GM23338 (cell line): ENCODE measurements around the gene MAPK11. TPM values are rescaled to one million over a fixed set of nuclear protein-coding genes. Genes with fewer than 3 reads are reported as not detected.

Experiments
- ATAC-seq: fragments of 200-7000 bp; cut with Tn5 transposase; 3 replicates; pipeline ENCODE4 v1.9.1; 2020
- DNase-seq: peaks from one replicate; pipeline ENCODE4 v3.0.0-alpha.2; 2015; ENCODE audit warnings: low spot score
- H2AFZ ChIP-seq: fragments of 200-600 bp; sonication (generic); 2 replicates; pipeline ENCODE4 v1.8.0; 2016; ENCODE audit warnings: antibody characterized with exemption, mild to moderate bottlenecking, moderate library complexity
- H3F3A ChIP-seq: fragments of 200-600 bp; sonication (generic); replicated peaks from 2 replicates; pipeline ENCODE4 v1.8.0; 2017; ENCODE audit warnings: antibody characterized with exemption, mixed run types, low read depth
- H3K27ac ChIP-seq: fragments of 200-600 bp; sonication (generic); 2 replicates; pipeline ENCODE4 v1.6.1; 2016; ENCODE audit warnings: low read depth
- H3K27me3 ChIP-seq: fragments of 200-600 bp; sonication (generic); 2 replicates; pipeline ENCODE4 v1.8.0; 2016; ENCODE audit warnings: mild to moderate bottlenecking, mixed run types, moderate library complexity; ENCODE audit not compliant: insufficient read depth
- H3K36me3 ChIP-seq: fragments of 200-600 bp; sonication (generic); 2 replicates; pipeline ENCODE4 v1.8.0; 2016; ENCODE audit warnings: mild to moderate bottlenecking; ENCODE audit not compliant: insufficient read depth
- H3K4me1 ChIP-seq: fragments of 200-600 bp; sonication (generic); 2 replicates; pipeline ENCODE4 v1.8.0; 2016; ENCODE audit warnings: mild to moderate bottlenecking, moderate library complexity; ENCODE audit not compliant: insufficient read depth
- H3K4me2 ChIP-seq: fragments of 200-600 bp; sonication (generic); 2 replicates; pipeline ENCODE4 v1.7.1; 2017; ENCODE audit warnings: mixed run types
- H3K4me3 ChIP-seq: fragments of 200-600 bp; sonication (generic); 2 replicates; pipeline ENCODE4 v1.6.1; 2016; ENCODE audit warnings: mixed run types
- H3K79me2 ChIP-seq: fragments of 200-600 bp; sonication (generic); replicated peaks from 2 replicates; pipeline ENCODE4 v1.8.0; 2017; ENCODE audit warnings: mild to moderate bottlenecking; ENCODE audit not compliant: insufficient read depth
- H3K9me2 ChIP-seq: fragments of 200-600 bp; sonication (generic); 2 replicates; pipeline ENCODE4 v1.8.0; 2017; ENCODE audit not compliant: insufficient read depth
- H4K20me1 ChIP-seq: fragments of 200-600 bp; sonication (generic); replicated peaks from 2 replicates; pipeline ENCODE4 v1.8.0; 2017; ENCODE audit warnings: mild to moderate bottlenecking; ENCODE audit not compliant: insufficient read depth
- H3K27ac Mint-ChIP-seq: 2 replicates; pipeline ENCODE4 v1.8.0; 2020; ENCODE audit warnings: inconsistent platforms, mild to moderate bottlenecking, moderate library complexity, mixed read lengths
- H3K27me3 Mint-ChIP-seq: 3 replicates; pipeline ENCODE4 v1.8.0; 2022; ENCODE audit warnings: low read depth, mild to moderate bottlenecking, moderate library complexity, mixed read lengths, inconsistent platforms; ENCODE audit not compliant: insufficient read depth, poor library complexity
- H3K36me3 Mint-ChIP-seq: 3 replicates; pipeline ENCODE4 v1.8.0; 2021; ENCODE audit warnings: low read depth, mild to moderate bottlenecking, inconsistent platforms, moderate library complexity, mixed read lengths
- H3K4me1 Mint-ChIP-seq: 3 replicates; pipeline ENCODE4 v1.8.0; 2020; ENCODE audit warnings: mild to moderate bottlenecking, inconsistent platforms, mixed read lengths
- H3K4me3 Mint-ChIP-seq: 3 replicates; pipeline ENCODE4 v1.8.0; 2021; ENCODE audit warnings: moderate library complexity, mild to moderate bottlenecking, inconsistent platforms, mixed read lengths
- H3K9me3 Mint-ChIP-seq: 3 replicates; pipeline ENCODE4 v1.8.0; 2020; ENCODE audit warnings: moderate library complexity, mild to moderate bottlenecking, inconsistent platforms, mixed read lengths
- CREB1 ChIP-seq: fragments of 250-450 bp; sonication (Bioruptor Pico); IDR thresholded peaks from 2 replicates; pipeline ENCODE4 v1.5.0; 2020; ENCODE audit warnings: low read depth, mild to moderate bottlenecking, moderate library complexity
- CTCF ChIP-seq, 2 experiments: fragments of 200-600 bp in 1 of 2; sonication (generic) in 1 of 2; conservative IDR thresholded peaks; 2 replicates each; pipeline versions ENCODE4 v1.5.1 to v1.6.1; 2016 to 2017; ENCODE audit warnings: antibody characterized with exemption in 2 of 2, low read depth in 2 of 2, mild to moderate bottlenecking in 2 of 2, moderate library complexity in 1 of 2
- EZH2 ChIP-seq: fragments of 200-600 bp; sonication (generic); IDR thresholded peaks from one replicate; pipeline ENCODE4 v1.8.0; 2017; ENCODE audit warnings: antibody characterized with exemption, mild to moderate bottlenecking, low read depth; ENCODE audit not compliant: unreplicated experiment
- EZH2phosphoT487 ChIP-seq: fragments of 200-600 bp; sonication (generic); IDR thresholded peaks from one replicate; pipeline ENCODE4 v1.8.1; 2018; ENCODE audit warnings: antibody characterized with exemption; ENCODE audit not compliant: unreplicated experiment
- JUNB ChIP-seq: IDR thresholded peaks from one replicate; pipeline ENCODE4 v1.6.1; 2016; ENCODE audit warnings: antibody characterized with exemption; ENCODE audit not compliant: unreplicated experiment
- NANOG ChIP-seq: IDR thresholded peaks from 2 replicates; pipeline ENCODE4 v1.6.1; 2016; ENCODE audit warnings: antibody characterized with exemption, borderline replicate concordance
- POLR2AphosphoS5 ChIP-seq: IDR thresholded peaks from 2 replicates; pipeline ENCODE4 v1.6.1; 2016; ENCODE audit warnings: antibody characterized with exemption, low read depth
- STAT1 ChIP-seq: IDR thresholded peaks from one replicate; pipeline ENCODE4 v1.6.1; 2016; ENCODE audit warnings: antibody characterized with exemption; ENCODE audit not compliant: unreplicated experiment
- ZNF331 ChIP-seq: fragments of 250-450 bp; sonication (Bioruptor Pico); IDR thresholded peaks from 2 replicates; pipeline ENCODE4 v1.5.0; 2020; ENCODE audit warnings: low read depth, mild to moderate bottlenecking, moderate library complexity
- polyA plus RNA-seq: library from polyadenylated mRNA; unstranded; fragments of >200 nt; fragmentation: Nextera tagmentation; extraction: Ambion mirVana; gene quantifications from 2 replicates; pipeline ENCODE4 v1.2.1, GENCODE V29; 2016
- total RNA-seq: library from RNA; depleted of rRNA; stranded (reverse); fragments of >200 nt; shearing (Covaris generic); gene quantifications from 2 replicates; pipeline ENCODE4 v1.2.3, GENCODE V29; 2014

Gene MAPK11
- total and polyA plus RNA-seq, 2 experiments from 2014 or later = 0.34 to 1.9 TPM

DNA sequence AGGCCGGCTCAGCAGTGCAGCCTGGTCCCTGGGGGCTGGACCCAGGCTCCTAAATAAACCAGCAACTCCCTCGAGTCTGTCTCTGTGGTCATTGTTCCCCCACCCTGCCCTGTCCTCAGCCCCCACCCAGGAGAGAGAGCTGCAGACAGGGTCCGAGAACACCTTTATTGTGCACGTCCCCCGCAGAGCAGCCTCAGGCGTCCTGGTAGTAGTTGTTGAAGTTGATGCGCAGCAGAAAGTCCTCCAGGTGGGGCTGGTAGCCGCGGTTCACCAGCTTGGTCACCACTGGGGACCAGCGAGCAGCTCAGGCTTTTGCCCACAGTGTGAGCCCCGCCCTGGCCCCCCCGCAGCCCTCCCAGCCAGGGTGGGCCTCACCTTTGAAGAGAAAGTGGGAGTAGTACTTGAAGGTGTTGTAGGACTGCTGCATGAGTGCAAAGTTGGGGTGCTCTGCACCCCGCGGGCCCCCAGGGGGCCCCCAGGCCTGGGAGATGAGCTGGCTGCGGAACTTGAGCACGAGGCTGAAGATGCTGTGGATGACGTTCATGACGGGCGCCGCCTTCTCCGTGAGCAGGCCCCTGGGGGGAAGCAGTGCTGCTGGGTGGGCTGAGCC is 52.5 kb downstream of the MAPK11 start:
- Mint-ChIP-seq H3K27me3 (peaks cover 1% of the 10 kb centered on the region), H3K9me3 (no peaks in the 10 kb centered on the region), H3K36me3 (peaks cover 65% of the 10 kb centered on the region), H3K4me1 (peaks cover 2% of the 10 kb centered on the region; the same call in 2 of the 3 replicates), H3K27ac (no peak overlapping the region), H3K4me3 (no peak overlapping the region)
- H2AFZ ChIP-seq = no peak overlapping the region
- H3K79me2 ChIP-seq = peaks cover 5% of the 10 kb centered on the region; the same call in 1 of the 2 replicates
- H3K36me3 ChIP-seq = no peaks in the 10 kb centered on the region
- no peaks in the 10 kb centered on the region for H3K9me2 ChIP-seq
- no peak overlapping the region for H3K4me3 ChIP-seq
- H3K4me1 ChIP-seq = no peaks in the 10 kb centered on the region; the same call in 1 of the 2 replicates
- H3F3A ChIP-seq = no peaks in the 10 kb centered on the region
- DNase-seq (no peak), ATAC-seq (no peak)
- H4K20me1 ChIP-seq = peaks cover 13% of the 10 kb centered on the region
- H3K27me3 ChIP-seq = no peaks in the 10 kb centered on the region
- no peak overlapping the region for H3K27ac ChIP-seq
- H3K4me2 ChIP-seq = no peak overlapping the region
- no peak for TF ChIP-seq EZH2phosphoT487
- TF ChIP-seq ZNF331 (CRISPR knock-in tag) = no peak
- TF ChIP-seq NANOG = no peak
- no peak for TF ChIP-seq JUNB
- TF ChIP-seq CTCF (conservative IDR thresholded peaks at IDR 0.05; ENCODE audit: low read depth in 2 of 2) = no peak
- TF ChIP-seq POLR2AphosphoS5 = no peak; the same call in 1 of the 2 replicates

GRCh38 chr22:50216684-50217520 is 53.3 kb downstream of the MAPK11 start:
- H3K9me3 Mint-ChIP-seq = no peaks in the 10 kb centered on the region; the same call in 2 of the 3 replicates
- Histone ChIP-seq H3K4me3 (no peak overlapping the region), H3K4me1 (no peaks in the 10 kb centered on the region; the same call in 1 of the 2 replicates), H3K4me2 (no peak overlapping the region), H3K27ac (no peak overlapping the region), H3K9me2 (no peaks in the 10 kb centered on the region), H3K27me3 (no peaks in the 10 kb centered on the region), H3K36me3 (no peaks in the 10 kb centered on the region), H4K20me1 (peaks cover 16% of the 10 kb centered on the region), H3K79me2 (peaks cover 10% of the 10 kb centered on the region; the same call in 1 of the 2 replicates), H2AFZ (no peak overlapping the region), H3F3A (no peaks in the 10 kb centered on the region)
- no peak overlapping the region for H3K27ac Mint-ChIP-seq
- H3K4me1 Mint-ChIP-seq = peaks cover 2% of the 10 kb centered on the region; the same call in 2 of the 3 replicates
- H3K36me3 Mint-ChIP-seq = peaks cover 69% of the 10 kb centered on the region
- no peak for DNase-seq
- no peak overlapping the region for H3K4me3 Mint-ChIP-seq
- H3K27me3 Mint-ChIP-seq = peaks cover 1% of the 10 kb centered on the region
- no peak for ATAC-seq
- TF ChIP-seq CREB1 (no peak), EZH2 (no peak), CTCF (conservative IDR thresholded peaks at IDR 0.05; ENCODE audit: low read depth in 2 of 2) (no peak), ZNF331 (CRISPR knock-in tag) (no peak), NANOG (no peak), EZH2phosphoT487 (no peak), JUNB (no peak), STAT1 (no peak)
